H9 (cell line): Measurements from ENCODE around the gene ADAM22. TPM values are rescaled to one million over a fixed set of nuclear protein-coding genes. Genes with fewer than 3 reads are reported as not detected.

ENCODE experiments used
- DNase-seq: peaks from one replicate; pipeline ENCODE4 v3.0.0-alpha.2; 2017
- H2AFZ ChIP-seq: one replicate; pipeline ENCODE4 v1.6.1; 2013; ENCODE audit warnings: mild to moderate bottlenecking, low read length, control low read depth, moderate library complexity
- H2AK5ac ChIP-seq: 2 replicates; pipeline ENCODE4 v1.6.1; 2013; ENCODE audit warnings: low read length, control low read depth, mixed read lengths; ENCODE audit not compliant: insufficient read length
- H2BK120ac ChIP-seq: one replicate; pipeline ENCODE4 v1.6.1; 2013; ENCODE audit warnings: low read depth, mild to moderate bottlenecking, low read length, control low read depth, inconsistent platforms; ENCODE audit not compliant: poor library complexity, severe bottlenecking
- H2BK12ac ChIP-seq: 2 replicates; pipeline ENCODE4 v1.6.1; 2013; ENCODE audit warnings: low read length, control low read depth, mixed read lengths, low read depth; ENCODE audit not compliant: insufficient read length
- H2BK15ac ChIP-seq: 2 replicates; pipeline ENCODE4 v1.6.1; 2013; ENCODE audit warnings: low read depth, low read length, control low read depth
- H2BK20ac ChIP-seq: one replicate; pipeline ENCODE4 v1.6.1; 2013; ENCODE audit warnings: low read depth, mild to moderate bottlenecking, low read length, control low read depth, inconsistent platforms; ENCODE audit not compliant: poor library complexity, severe bottlenecking
- H2BK5ac ChIP-seq: 2 replicates; pipeline ENCODE4 v1.6.1; 2013; ENCODE audit warnings: low read length, control low read depth, mixed read lengths; ENCODE audit not compliant: insufficient read length
- H3K14ac ChIP-seq: 2 replicates; pipeline ENCODE4 v1.6.1; 2013; ENCODE audit warnings: low read length, control low read depth; ENCODE audit not compliant: insufficient read depth
- H3K18ac ChIP-seq: 2 replicates; pipeline ENCODE4 v1.6.1; 2013; ENCODE audit warnings: low read depth, mild to moderate bottlenecking, mixed read lengths, low read length, control low read depth; ENCODE audit not compliant: insufficient read length
- H3K23ac ChIP-seq: 2 replicates; pipeline ENCODE4 v1.6.1; 2013; ENCODE audit warnings: low read length, control low read depth, mixed read lengths, low read depth; ENCODE audit not compliant: insufficient read length
- H3K23me2 ChIP-seq: 2 replicates; pipeline ENCODE4 v1.6.1; 2013; ENCODE audit warnings: low read depth, mild to moderate bottlenecking, mixed read lengths, low read length, control low read depth; ENCODE audit not compliant: insufficient read length, poor library complexity, severe bottlenecking
- H3K27ac ChIP-seq: 2 replicates; pipeline ENCODE4 v1.5.1; 2013; ENCODE audit warnings: low read length, control low read depth, mixed read lengths, low read depth; ENCODE audit not compliant: insufficient read length
- H3K27me3 ChIP-seq: 2 replicates; pipeline ENCODE4 v1.6.1; 2013; ENCODE audit warnings: low read length, control low read depth, inconsistent platforms; ENCODE audit not compliant: insufficient read depth
- H3K4ac ChIP-seq: 2 replicates; pipeline ENCODE4 v1.6.1; 2013; ENCODE audit warnings: low read depth, mild to moderate bottlenecking, control low read depth, inconsistent platforms, low read length, moderate library complexity
- H3K4me1 ChIP-seq: 2 replicates; pipeline ENCODE4 v1.6.1; 2013; ENCODE audit warnings: low read length, control low read depth, inconsistent platforms; ENCODE audit not compliant: insufficient read depth
- H3K4me2 ChIP-seq: 2 replicates; pipeline ENCODE4 v1.6.1; 2013; ENCODE audit warnings: low read length, control low read depth, mixed read lengths; ENCODE audit not compliant: insufficient read length, insufficient read depth
- H3K56ac ChIP-seq: 2 replicates; pipeline ENCODE4 v1.6.1; 2013; ENCODE audit warnings: low read depth, mild to moderate bottlenecking, mixed read lengths, low read length, control low read depth; ENCODE audit not compliant: insufficient read length
- H3K79me1 ChIP-seq: 2 replicates; pipeline ENCODE4 v1.6.1; 2013; ENCODE audit warnings: low read depth, mild to moderate bottlenecking, moderate library complexity, low read length, control low read depth, inconsistent platforms; ENCODE audit not compliant: insufficient read depth, poor library complexity, severe bottlenecking
- H3K79me2 ChIP-seq: 2 replicates; pipeline ENCODE4 v1.6.1; 2013; ENCODE audit warnings: low read length, control low read depth, inconsistent platforms; ENCODE audit not compliant: insufficient read depth
- H3K9ac ChIP-seq: 2 replicates; pipeline ENCODE4 v1.6.1; 2013; ENCODE audit warnings: low read length, control low read depth, mixed read lengths; ENCODE audit not compliant: insufficient read length; ENCODE audit errors: extremely low read depth
- H3K9me3 ChIP-seq: one replicate; pipeline ENCODE4 v1.6.1; 2013; ENCODE audit warnings: low read depth, low read length, inconsistent platforms; ENCODE audit not compliant: control insufficient read depth
- H3T11ph ChIP-seq: one replicate; pipeline ENCODE4 v1.6.1; 2013; ENCODE audit warnings: mild to moderate bottlenecking, low read length, control low read depth, inconsistent platforms
- H4K20me1 ChIP-seq: one replicate; pipeline ENCODE4 v1.6.1; 2013; ENCODE audit not compliant: control insufficient read depth, insufficient read length, insufficient read depth
- H4K5ac ChIP-seq: 2 replicates; pipeline ENCODE4 v1.6.1; 2013; ENCODE audit warnings: low read depth, mild to moderate bottlenecking, mixed read lengths, low read length, control low read depth; ENCODE audit not compliant: insufficient read length
- H4K8ac ChIP-seq: replicated peaks from 2 replicates; pipeline ENCODE4 v1.6.1; 2013; ENCODE audit warnings: low read length, control low read depth, mixed read lengths, low read depth; ENCODE audit not compliant: insufficient read length
- H4K91ac ChIP-seq: 2 replicates; pipeline ENCODE4 v1.6.1; 2013; ENCODE audit warnings: low read depth, mild to moderate bottlenecking, moderate library complexity, mixed read lengths, low read length, control low read depth; ENCODE audit not compliant: insufficient read length
- H3K27ac Mint-ChIP-seq, 3 experiments: 2 replicates in 2 of 3; 3 replicates in 1 of 3; pipeline ENCODE4 v1.8.0; 2020 to 2021; ENCODE audit warnings: mixed read lengths in 3 of 3, mild to moderate bottlenecking in 1 of 3, moderate library complexity in 1 of 3
- H3K27me3 Mint-ChIP-seq: 2 replicates; pipeline ENCODE4 v1.8.0; 2021; ENCODE audit warnings: low read depth, mild to moderate bottlenecking, moderate library complexity, mixed read lengths
- H3K36me3 Mint-ChIP-seq, 3 experiments: 2 replicates in 2 of 3; 3 replicates in 1 of 3; pipeline ENCODE4 v1.8.0; 2020 to 2021; ENCODE audit warnings: low read depth in 3 of 3, mixed read lengths in 3 of 3; ENCODE audit not compliant: insufficient read depth in 1 of 3
- H3K4me1 Mint-ChIP-seq, 2 experiments: 2 replicates each; pipeline ENCODE4 v1.8.0; 2020; ENCODE audit warnings: mixed read lengths in 2 of 2
- H3K4me3 Mint-ChIP-seq, 2 experiments: 2 replicates in 1 of 2; 3 replicates in 1 of 2; pipeline ENCODE4 v1.8.0; 2020 to 2021; ENCODE audit warnings: mild to moderate bottlenecking in 2 of 2, mixed read lengths in 2 of 2, moderate library complexity in 1 of 2
- H3K9me3 Mint-ChIP-seq, 2 experiments: 2 replicates in 1 of 2; 3 replicates in 1 of 2; pipeline ENCODE4 v1.8.0; 2020; ENCODE audit warnings: mild to moderate bottlenecking in 2 of 2, mixed read lengths in 2 of 2, moderate library complexity in 1 of 2
- CTCF ChIP-seq: fragments of 200-600 bp; sonication (generic); conservative IDR thresholded peaks from 3 replicates; pipeline ENCODE4 v1.8.0; 2021; ENCODE audit warnings: antibody characterized with exemption, mild to moderate bottlenecking
- WGBS: extraction: QIAGEN DNeasy Blood & Tissue Kit; methylation state at CpG from one replicate; pipeline ENCODE4 v1.1.7; 2013; ENCODE audit warnings: missing lambda C conversion rate, low lambda C conversion rate, mixed read lengths; ENCODE audit not compliant: insufficient read length; ENCODE audit errors: extremely low coverage; 5-methylcytosine and 5-hydroxymethylcytosine counted together
- total RNA-seq: library from RNA; stranded (reverse); gene quantifications from 2 replicates; pipeline ENCODE4 v1.2.1, GENCODE V29; 2021

The ADAM22 gene
- total RNA-seq, 1 experiment from 2014 or later: 8.7 TPM

- Histone ChIP-seq H3K79me2 (no peaks in the 10 kb centered on the region), H3K18ac (no peak overlapping the region), H2BK20ac (no peak overlapping the region), H3K23ac (no peak overlapping the region), H3K4ac (no peak overlapping the region), H3K4me1 (peaks cover 2% of the 10 kb centered on the region; the same call in 1 of the 2 replicates), H2BK120ac (no peak overlapping the region), H3K9me3 (no peaks in the 10 kb centered on the region), H3K23me2 (no peaks in the 10 kb centered on the region), H4K91ac (no peak overlapping the region), H4K5ac (no peak overlapping the region), H2BK15ac (no peak overlapping the region), H2AFZ (no peak overlapping the region), H3K27ac (no peak overlapping the region), H3K14ac (no peak overlapping the region), H3K27me3 (no peaks in the 10 kb centered on the region), H3K79me1 (no peaks in the 10 kb centered on the region), H3K4me2 (no peak overlapping the region), H3K9ac (no peak overlapping the region), H4K20me1 (no peaks in the 10 kb centered on the region), H2AK5ac (no peak overlapping the region), H2BK12ac (no peak overlapping the region), H3K56ac (no peak overlapping the region), H2BK5ac (no peak overlapping the region), H4K8ac (no peak overlapping the region), H3T11ph (no peak overlapping the region)
- no peaks in the 10 kb centered on the region for H3K27me3 Mint-ChIP-seq
- H3K27ac Mint-ChIP-seq: peak overlapping the region in 2 of 3 experiments; percentile 14 to 40; a peak in 2 of 7 replicates
- H3K4me1 Mint-ChIP-seq: peaks cover 9 to 12% of the 10 kb centered on the region in 2 experiments
- no peak overlapping the region for H3K4me3 Mint-ChIP-seq
- WGBS: no CpG with 5 or more reads among the region's 1 CpG
- DNase-seq: no peak
- H3K9me3 Mint-ChIP-seq: peaks cover 9 to 13% of the 10 kb centered on the region in 2 experiments
- TF ChIP-seq CTCF: no peak
- H3K36me3 Mint-ChIP-seq: peaks cover 15 to 22% (median 15%) of the 10 kb centered on the region in 3 experiments
These were observed 138.6 kb downstream of the ADAM22 start for GRCh38 chr7:88072715-88073055.
